ENCODE data around the gene TTBK2. TPM values are rescaled to one million over a fixed set of nuclear protein-coding genes. Genes with fewer than 3 reads are reported as not detected.

The TTBK2 gene
- total RNA-seq, 1 experiment from 2014 or later: 10.6 TPM

- no peak for ATAC-seq
- H3K4me1 ChIP-seq (ENCODE audit: control insufficient read depth in 1 of 2, insufficient read depth in 2 of 2, low read length in 2 of 2): no peaks in the 10 kb centered on the region
- H3K79me2 ChIP-seq (ENCODE audit: insufficient read depth, low read length): no peaks in the 10 kb centered on the region
- H4K20me1 ChIP-seq (ENCODE audit: insufficient read depth): no peaks in the 10 kb centered on the region
- no peaks in the 10 kb centered on the region for H3K36me3 ChIP-seq (ENCODE audit: control insufficient read depth in 1 of 2, insufficient read depth in 2 of 2, low read length in 2 of 2)
- no peaks in the 10 kb centered on the region for H3K9me2 ChIP-seq (ENCODE audit: insufficient read depth)
- H3K27ac ChIP-seq (ENCODE audit: low read depth, low read length): no peak overlapping the region
- no peak for TF ChIP-seq SP1 (IDR thresholded peaks at IDR 0.05; ENCODE audit: low read depth)
- TF ChIP-seq ZNF274 (IDR thresholded peaks at IDR 0.05; ENCODE audit: low read depth, low read length): no peak
- TF ChIP-seq ATF3 (IDR thresholded peaks at IDR 0.05): no peak
- RAD21 ChIA-PET (ENCODE audit: low non-redundant PET in 1 of 2, low total read pairs in 2 of 2, uncharacterized antibody in 2 of 2, unreplicated experiment in 2 of 2): no interaction called here
- DNase-seq (ENCODE audit: low read depth, low spot score): no peak
- intact Hi-C loops (cut with micrococcal nuclease): no loop called here
- H3K27me3 ChIP-seq (ENCODE audit: insufficient read depth, low read length): no peaks in the 10 kb centered on the region
- no peak overlapping the region for H3K9ac ChIP-seq (ENCODE audit: low read length)
- POLR2A ChIA-PET: no interaction called here
- no peak overlapping the region for H3K4me3 ChIP-seq (replicated peaks in 1 of 2; ENCODE audit: low read depth in 1 of 2, low read length in 2 of 2)
- CTCF ChIA-PET: no interaction called here
- H3K9me3 ChIP-seq (ENCODE audit: control insufficient read depth in 1 of 2, insufficient read depth in 1 of 2, low read depth in 1 of 2, low read length in 2 of 2): no peaks in the 10 kb centered on the region
- H2AFZ ChIP-seq (ENCODE audit: low read depth, low read length, poor library complexity, severe bottlenecking): no peak overlapping the region
- no peak overlapping the region for H3K4me2 ChIP-seq (ENCODE audit: low read length)
- BruUV-seq (replicated peaks): no TSS peak
Measured at GRCh38 chr15:42744195-42744594, 176.4 kb downstream of the TTBK2 start.

- ChIA-PET POLR2A (no interaction called here), CTCF (no interaction called here), RAD21 (ENCODE audit: low non-redundant PET in 1 of 2, low total read pairs in 2 of 2, uncharacterized antibody in 2 of 2, unreplicated experiment in 2 of 2) (no interaction called here)
- DNase-seq (ENCODE audit: low read depth, low spot score) (no peak), ATAC-seq (no peak)
- no peak overlapping the region for H3K4me2 ChIP-seq (ENCODE audit: low read length)
- no peaks in the 10 kb centered on the region for H3K79me2 ChIP-seq (ENCODE audit: insufficient read depth, low read length)
- no peaks in the 10 kb centered on the region for H3K36me3 ChIP-seq (ENCODE audit: control insufficient read depth in 1 of 2, insufficient read depth in 2 of 2, low read length in 2 of 2)
- intact Hi-C loops (cut with micrococcal nuclease): no loop called here
- no peak overlapping the region for H2AFZ ChIP-seq (ENCODE audit: low read depth, low read length, poor library complexity, severe bottlenecking)
- H3K9me3 ChIP-seq (ENCODE audit: control insufficient read depth in 1 of 2, insufficient read depth in 1 of 2, low read depth in 1 of 2, low read length in 2 of 2): no peaks in the 10 kb centered on the region
- no peak overlapping the region for H3K9ac ChIP-seq (ENCODE audit: low read length)
- peaks cover 6 to 7% of the 10 kb centered on the region in 2 experiments; a peak in 3 of 4 replicates for H3K4me1 ChIP-seq (ENCODE audit: control insufficient read depth in 1 of 2, insufficient read depth in 2 of 2, low read length in 2 of 2)
- no peaks in the 10 kb centered on the region for H3K9me2 ChIP-seq (ENCODE audit: insufficient read depth)
- no peak overlapping the region for H3K4me3 ChIP-seq (replicated peaks in 1 of 2; ENCODE audit: low read depth in 1 of 2, low read length in 2 of 2)
- H3K27me3 ChIP-seq (ENCODE audit: insufficient read depth, low read length): no peaks in the 10 kb centered on the region
- BruUV-seq (replicated peaks): no TSS peak
- H3K27ac ChIP-seq (ENCODE audit: low read depth, low read length): no peak overlapping the region
- H4K20me1 ChIP-seq (ENCODE audit: insufficient read depth): no peaks in the 10 kb centered on the region
- no peak for TF ChIP-seq POLR2AphosphoS5 (IDR thresholded peaks at IDR 0.05; ENCODE audit: low read depth, low read length)
- TF ChIP-seq POLR2A (IDR thresholded peaks at IDR 0.05; ENCODE audit: borderline replicate concordance, extremely low read depth, insufficient read depth, insufficient read length): no peak
- no peak for TF ChIP-seq REST (IDR thresholded peaks at IDR 0.05; ENCODE audit: low read depth)
- no peak for TF ChIP-seq CEBPB (IDR thresholded peaks at IDR 0.05; ENCODE audit: low read depth)
- no peak for TF ChIP-seq EZH2phosphoT487 (IDR thresholded peaks at IDR 0.05; ENCODE audit: borderline replicate concordance)
- no peak for TF ChIP-seq MAX (IDR thresholded peaks at IDR 0.05)
- no peak for TF ChIP-seq JUND (IDR thresholded peaks at IDR 0.05)
- TF ChIP-seq TCF7L2 (IDR thresholded peaks at IDR 0.05; ENCODE audit: borderline replicate concordance, extremely low read depth, insufficient read depth, insufficient read length): no peak
- TF ChIP-seq CBX3 (IDR thresholded peaks at IDR 0.05; ENCODE audit: low read depth): no peak
- no peak for TF ChIP-seq ZNF274 (IDR thresholded peaks at IDR 0.05; ENCODE audit: low read depth, low read length)
- no peak for TF ChIP-seq SP1 (IDR thresholded peaks at IDR 0.05; ENCODE audit: low read depth)
- no peak for TF ChIP-seq SIN3A (IDR thresholded peaks at IDR 0.05; ENCODE audit: low read depth)
- TF ChIP-seq RAD21 (IDR thresholded peaks at IDR 0.05; ENCODE audit: low read depth): no peak
- no peak for TF ChIP-seq ZBTB33 (IDR thresholded peaks at IDR 0.05; ENCODE audit: extremely low read depth, insufficient replicate concordance, low read length)
- TF ChIP-seq ATF3 (IDR thresholded peaks at IDR 0.05): no peak
- TF ChIP-seq EZH2 (IDR thresholded peaks at IDR 0.05): no peak
Measured at GRCh38 chr15:42742149-42742548, 178.4 kb downstream of the TTBK2 start.
